ENCODE results near the gene OFD1.

Gene OFD1

DNA sequence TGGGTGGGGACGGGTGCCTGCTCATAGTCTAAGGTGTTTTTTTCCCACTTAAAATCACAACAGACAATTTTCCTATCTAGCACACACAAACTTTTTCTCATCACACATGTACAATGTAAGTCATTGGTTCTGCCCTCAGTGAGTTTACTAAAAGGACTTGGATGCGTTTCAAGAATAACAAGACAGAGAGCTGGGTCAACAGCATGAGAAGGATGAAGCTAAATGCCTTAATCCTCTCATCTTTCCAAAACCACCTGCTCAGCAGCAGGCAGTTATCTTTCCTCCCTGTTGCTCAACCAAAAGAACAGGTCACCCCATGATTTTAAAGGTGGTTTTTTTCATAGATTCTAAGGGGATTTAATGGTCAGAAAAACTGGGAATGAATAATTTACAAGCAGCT, 40.1 kb downstream of the OFD1 start:
- no peak overlapping the region for H3K4me3 ChIP-seq (replicated peaks; ENCODE audit: low read depth, low read length)
- no peak for DNase-seq (ENCODE audit: extremely low read depth, low read depth)
- TF ChIP-seq, protein P1, sequence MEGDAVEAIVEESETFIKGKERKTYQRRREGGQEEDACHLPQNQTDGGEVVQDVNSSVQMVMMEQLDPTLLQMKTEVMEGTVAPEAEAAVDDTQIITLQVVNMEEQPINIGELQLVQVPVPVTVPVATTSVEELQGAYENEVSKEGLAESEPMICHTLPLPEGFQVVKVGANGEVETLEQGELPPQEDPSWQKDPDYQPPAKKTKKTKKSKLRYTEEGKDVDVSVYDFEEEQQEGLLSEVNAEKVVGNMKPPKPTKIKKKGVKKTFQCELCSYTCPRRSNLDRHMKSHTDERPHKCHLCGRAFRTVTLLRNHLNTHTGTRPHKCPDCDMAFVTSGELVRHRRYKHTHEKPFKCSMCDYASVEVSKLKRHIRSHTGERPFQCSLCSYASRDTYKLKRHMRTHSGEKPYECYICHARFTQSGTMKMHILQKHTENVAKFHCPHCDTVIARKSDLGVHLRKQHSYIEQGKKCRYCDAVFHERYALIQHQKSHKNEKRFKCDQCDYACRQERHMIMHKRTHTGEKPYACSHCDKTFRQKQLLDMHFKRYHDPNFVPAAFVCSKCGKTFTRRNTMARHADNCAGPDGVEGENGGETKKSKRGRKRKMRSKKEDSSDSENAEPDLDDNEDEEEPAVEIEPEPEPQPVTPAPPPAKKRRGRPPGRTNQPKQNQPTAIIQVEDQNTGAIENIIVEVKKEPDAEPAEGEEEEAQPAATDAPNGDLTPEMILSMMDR (IDR thresholded peaks at IDR 0.05; ENCODE audit: low read depth, low read length, missing control alignments), result no peak

DNA sequence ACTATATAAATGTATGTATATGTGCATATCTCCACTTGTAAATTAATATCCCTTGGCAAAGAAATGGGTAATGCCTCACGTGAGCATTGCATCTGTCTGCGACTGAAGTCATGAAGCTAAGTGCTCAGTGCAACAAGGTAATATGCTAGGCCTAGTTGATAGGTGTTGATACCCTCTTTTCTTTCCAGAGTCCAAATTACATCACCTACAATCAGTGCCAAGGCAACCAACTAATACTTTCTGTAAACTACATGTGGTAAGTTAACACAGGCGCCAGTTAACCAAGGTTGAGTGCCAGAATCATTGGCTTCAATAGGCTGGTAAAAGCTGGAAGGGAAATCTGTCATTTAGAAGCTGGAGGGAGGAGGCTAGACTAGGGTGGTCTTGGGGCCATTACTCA, 41.3 kb downstream of the OFD1 start:
- TF ChIP-seq, protein P1 (IDR thresholded peaks at IDR 0.05; ENCODE audit: low read depth, low read length, missing control alignments), result no peak
- no peak for DNase-seq (ENCODE audit: extremely low read depth, low read depth)
- no peak overlapping the region for H3K4me3 ChIP-seq (replicated peaks; ENCODE audit: low read depth, low read length)

DNA sequence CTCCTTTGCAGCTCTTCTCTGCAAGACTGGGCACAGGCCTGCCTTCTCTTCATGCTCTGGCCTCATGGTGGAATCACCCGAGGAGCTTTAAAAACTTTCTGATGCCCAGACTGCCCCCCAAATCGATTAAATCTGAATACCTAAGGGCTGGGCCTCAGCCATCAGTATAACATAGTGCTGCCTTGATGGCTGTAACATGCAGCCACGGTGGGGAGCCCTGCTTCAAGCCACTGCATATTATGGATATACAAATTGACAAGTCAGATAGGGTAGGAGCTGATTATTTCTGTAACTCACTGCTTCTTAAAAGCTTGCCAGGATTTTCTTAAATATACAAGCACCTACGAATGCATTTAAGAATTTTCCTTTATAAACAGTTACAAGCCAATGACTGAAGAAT, 41.8 kb downstream of the OFD1 start:
- DNase-seq (ENCODE audit: extremely low read depth, low read depth), result no peak
- H3K4me3 ChIP-seq (replicated peaks; ENCODE audit: low read depth, low read length), result no peak overlapping the region
- TF ChIP-seq, protein P1 (IDR thresholded peaks at IDR 0.05; ENCODE audit: low read depth, low read length, missing control alignments), result no peak

DNA sequence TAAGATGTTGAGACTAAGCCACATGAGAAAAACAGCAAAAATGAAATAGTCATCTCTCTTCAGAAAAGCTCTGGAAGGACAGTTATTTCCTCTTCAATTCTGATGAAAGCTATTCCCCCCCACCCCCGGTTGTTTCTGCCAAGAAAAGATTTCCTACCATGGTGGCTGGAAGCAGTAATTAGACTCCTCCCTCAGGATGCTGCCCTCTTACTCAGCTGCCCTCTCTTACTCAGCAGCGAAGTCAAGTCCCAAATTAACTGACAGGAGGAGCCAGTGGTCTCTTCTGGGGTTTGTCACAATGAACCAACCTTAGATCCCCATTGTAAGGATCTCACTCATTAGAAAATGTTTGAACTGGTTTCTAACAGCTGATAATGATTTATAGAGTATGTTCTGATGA, 44.4 kb downstream of the OFD1 start:
- H3K4me3 ChIP-seq (replicated peaks; ENCODE audit: low read depth, low read length), result no peak overlapping the region
- DNase-seq (ENCODE audit: extremely low read depth, low read depth), result peak; percentile 16
- TF ChIP-seq, protein P1 (IDR thresholded peaks at IDR 0.05; ENCODE audit: low read depth, low read length, missing control alignments), result no peak

DNA sequence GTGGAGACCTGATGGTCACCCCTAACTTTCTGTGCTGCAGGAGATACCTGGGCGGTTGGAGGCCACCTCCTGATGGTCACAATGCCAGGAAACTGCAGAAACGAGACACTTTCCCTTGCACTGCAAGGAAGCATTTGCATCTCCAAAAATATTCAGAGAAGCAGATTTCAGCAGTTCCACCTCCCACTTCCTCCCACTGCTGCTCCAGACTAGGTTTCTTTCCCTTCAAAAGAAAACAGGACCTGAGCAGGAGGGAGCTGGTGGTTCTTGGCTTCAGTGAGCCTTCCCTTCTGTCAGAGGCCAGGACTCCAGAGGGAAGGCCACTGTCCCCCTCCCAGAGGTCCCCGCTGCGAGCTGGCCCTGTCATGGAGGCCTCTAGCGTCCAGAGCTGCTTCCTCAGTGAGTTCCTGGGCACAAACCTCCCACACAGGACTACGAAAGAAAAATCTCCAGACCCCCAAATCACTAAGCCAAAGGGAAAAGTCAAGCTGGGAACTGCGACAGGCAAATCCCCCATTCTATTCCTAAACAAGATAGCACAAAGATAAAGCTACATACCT, 46.4 kb downstream of the OFD1 start:
- DNase-seq (ENCODE audit: extremely low read depth, low read depth), result no peak
- TF ChIP-seq, protein P1 (IDR thresholded peaks at IDR 0.05; ENCODE audit: low read depth, low read length, missing control alignments), result no peak
- no peak overlapping the region for H3K4me3 ChIP-seq (replicated peaks; ENCODE audit: low read depth, low read length)

DNA sequence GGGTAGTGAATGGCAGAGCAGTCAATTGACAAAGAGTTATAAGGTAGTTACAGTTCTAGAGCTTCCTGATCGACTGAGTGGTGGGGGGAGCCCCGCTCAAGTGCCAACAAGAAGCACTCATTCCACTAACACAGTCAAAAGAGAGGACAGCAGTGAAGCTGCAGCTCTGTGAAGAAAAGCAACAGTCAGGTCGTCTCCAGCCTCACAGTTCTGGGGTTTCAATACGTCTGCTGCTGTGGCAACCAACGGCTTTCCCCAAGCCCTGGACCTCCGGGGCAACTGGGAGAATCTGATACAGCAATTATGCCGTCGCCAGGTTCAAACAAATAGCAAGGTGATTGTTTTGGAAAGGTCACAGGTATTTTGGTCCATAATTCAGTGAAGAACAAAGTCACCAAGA, 51.5 kb downstream of the OFD1 start:
- no peak for DNase-seq (ENCODE audit: extremely low read depth, low read depth)
- no peak overlapping the region for H3K4me3 ChIP-seq (replicated peaks; ENCODE audit: low read depth, low read length)
- TF ChIP-seq, protein P1 (IDR thresholded peaks at IDR 0.05; ENCODE audit: low read depth, low read length, missing control alignments), result no peak

Measured in HFF-Myc (cell line).